ENCODE measurements around the gene JARID2. TPM values are rescaled to one million over a fixed set of nuclear protein-coding genes. Genes with fewer than 3 reads are reported as not detected.

JARID2 gene
- total and polyA plus RNA-seq, 2 of the 4 experiments (the other 2 are of a cell fraction): 9.6 to 12.9 TPM

- no peak overlapping the region for H4K8ac ChIP-seq (ENCODE audit: low read depth in 2 of 2, low read length in 2 of 2)
- no peaks in the 10 kb centered on the region for H3K9me3 ChIP-seq (ENCODE audit: control insufficient read depth, insufficient read depth, low read length)
- H3K4me3 ChIP-seq (ENCODE audit: insufficient read depth, low read depth, low read length): no peak overlapping the region
- H3K18ac ChIP-seq (ENCODE audit: low read depth, low read length): no peak overlapping the region
- no peak overlapping the region for H2BK15ac ChIP-seq (ENCODE audit: low read depth, low read length)
- H3K4me2 ChIP-seq (ENCODE audit: low read depth, low read length): peak overlapping the region; percentile 2; the same call in 1 of the 2 replicates
- H2BK120ac ChIP-seq (ENCODE audit: low read depth, low read length): 0 out of 2 replicates have a peak overlapping the region, but pooled peaks have one; percentile 32
- peaks cover 6% of the 10 kb centered on the region for H3K9me1 ChIP-seq (ENCODE audit: insufficient read depth, low read length)
- H4K91ac ChIP-seq (ENCODE audit: insufficient read depth, low read depth, low read length): no peak overlapping the region
- peaks cover 14 to 52% of the 10 kb centered on the region in 2 experiments for H3K79me1 ChIP-seq (ENCODE audit: low read depth in 1 of 2, low read length in 2 of 2)
- in situ Hi-C loops (cut with MboI; ENCODE audit: low sequenced_read_pairs): no loop called here
- peaks cover 10% of the 10 kb centered on the region for H3K4me1 ChIP-seq (ENCODE audit: control insufficient read depth, insufficient read depth, low read length)
- peak overlapping the region; percentile 37; the same call in 1 of the 2 replicates for H3K27ac ChIP-seq (ENCODE audit: insufficient read depth, low read length)
- DNase-seq (peak; percentile 83), ATAC-seq (ENCODE audit: low read depth) (peak; percentile 96)
- H3K9ac ChIP-seq (ENCODE audit: low read depth, low read length): no peak overlapping the region
- no peak overlapping the region for H3K56ac ChIP-seq (ENCODE audit: extremely low read depth, insufficient read depth, low read length)
- no peak overlapping the region for H2AFZ ChIP-seq (replicated peaks; ENCODE audit: low read length, poor library complexity)
- ChIA-PET CTCF (interaction anchor here (1.0 kb wide), 1 partner anchor 13 kb away, joined by 3 read pairs; no protein-coding TSS in a partner anchor), POLR2A (ENCODE audit: unreplicated experiment) (no interaction called here)
- H3K23ac ChIP-seq (ENCODE audit: low read depth, low read length): no peak overlapping the region
- H4K20me1 ChIP-seq (ENCODE audit: insufficient read depth, low read length): peaks cover 62% of the 10 kb centered on the region
- H2AK9ac ChIP-seq (replicated peaks; ENCODE audit: low read depth, low read length, poor library complexity): no peak overlapping the region
- no TSS peak for BruUV-seq (replicated peaks)
- intact Hi-C loops (cut with micrococcal nuclease): no loop called here
- no peak overlapping the region for H4K5ac ChIP-seq (ENCODE audit: low read depth, low read length)
- dilution Hi-C loops (cut with HindIII; ENCODE audit: low sequenced_read_pairs, unreplicated experiment): no loop called here
- no peak overlapping the region for H2BK20ac ChIP-seq (ENCODE audit: low read depth, low read length)
- H2BK5ac ChIP-seq (ENCODE audit: low read depth, low read length, poor library complexity, severe bottlenecking): no peak overlapping the region
- no peak overlapping the region for H3K4ac ChIP-seq (ENCODE audit: low read depth, low read length)
- no CpG with 5 or more reads among the region's 6 CpGs for WGBS, 2 experiments (ENCODE audit: extremely low coverage in 2 of 2, insufficient read length in 1 of 2)
- H3K14ac ChIP-seq (replicated peaks; ENCODE audit: low read depth, low read length): 0 out of 2 replicates have a peak overlapping the region, but pooled peaks have one; percentile 38
- no peak overlapping the region for H2AK5ac ChIP-seq (ENCODE audit: low read depth, low read length)
- no peaks in the 10 kb centered on the region for H3K27me3 ChIP-seq (ENCODE audit: control insufficient read depth, insufficient read depth, low read length)
- H3K36me3 ChIP-seq (ENCODE audit: control insufficient read depth, insufficient read depth, low read length): peaks cover 2% of the 10 kb centered on the region; the same call in 1 of the 2 replicates
- no peak for TF ChIP-seq FOS (IDR thresholded peaks at IDR 0.05; ENCODE audit: low read depth, low read length)
- no peak for TF ChIP-seq MAFK (IDR thresholded peaks at IDR 0.05; ENCODE audit: low read depth, low read length)
- no peak for TF ChIP-seq MAZ (IDR thresholded peaks at IDR 0.05; ENCODE audit: borderline replicate concordance, low read depth, low read length)
- no peak for TF ChIP-seq NFE2L2 (IDR thresholded peaks at IDR 0.05; ENCODE audit: low read depth, low read length)
- no peak for TF ChIP-seq RAD21 (IDR thresholded peaks at IDR 0.05; ENCODE audit: low read length)
- no peak; the same call in 1 of the 2 replicates for TF ChIP-seq USF2 (IDR thresholded peaks at IDR 0.05; ENCODE audit: low read depth, low read length)
- no peak for TF ChIP-seq CTCF (conservative IDR thresholded peaks at IDR 0.05; ENCODE audit: low read depth, low read length)
- TF ChIP-seq RCOR1 (IDR thresholded peaks at IDR 0.05; ENCODE audit: insufficient replicate concordance, low read length): no peak
- TF ChIP-seq POLR2A (IDR thresholded peaks at IDR 0.05; ENCODE audit: low read depth, low read length): no peak
- TF ChIP-seq SMC3 (IDR thresholded peaks at IDR 0.05; ENCODE audit: low read depth, low read length): no peak
- no peak for TF ChIP-seq MXI1 (IDR thresholded peaks at IDR 0.05; ENCODE audit: borderline replicate concordance, low read depth, low read length)
- no peak for TF ChIP-seq CEBPB (IDR thresholded peaks at IDR 0.05; ENCODE audit: low read depth, low read length)
- no peak for TF ChIP-seq CHD1 (IDR thresholded peaks at IDR 0.05; ENCODE audit: low read depth, low read length)
- TF ChIP-seq BHLHE40 (IDR thresholded peaks at IDR 0.05; ENCODE audit: low read depth, low read length): no peak
- TF ChIP-seq ELK1 (IDR thresholded peaks at IDR 0.05; ENCODE audit: borderline replicate concordance, low read depth, low read length): no peak
Observed at GRCh38 chr6:15413466-15414234, 167.8 kb downstream of the JARID2 start.
